ENCODE data around the gene THAP3.
"Not testable (repeated sequence)": the region's sequence is repeated elsewhere in the genome, so short reads cannot be mapped to it uniquely, and the experiment has no call there.

THAP3 gene

DNA sequence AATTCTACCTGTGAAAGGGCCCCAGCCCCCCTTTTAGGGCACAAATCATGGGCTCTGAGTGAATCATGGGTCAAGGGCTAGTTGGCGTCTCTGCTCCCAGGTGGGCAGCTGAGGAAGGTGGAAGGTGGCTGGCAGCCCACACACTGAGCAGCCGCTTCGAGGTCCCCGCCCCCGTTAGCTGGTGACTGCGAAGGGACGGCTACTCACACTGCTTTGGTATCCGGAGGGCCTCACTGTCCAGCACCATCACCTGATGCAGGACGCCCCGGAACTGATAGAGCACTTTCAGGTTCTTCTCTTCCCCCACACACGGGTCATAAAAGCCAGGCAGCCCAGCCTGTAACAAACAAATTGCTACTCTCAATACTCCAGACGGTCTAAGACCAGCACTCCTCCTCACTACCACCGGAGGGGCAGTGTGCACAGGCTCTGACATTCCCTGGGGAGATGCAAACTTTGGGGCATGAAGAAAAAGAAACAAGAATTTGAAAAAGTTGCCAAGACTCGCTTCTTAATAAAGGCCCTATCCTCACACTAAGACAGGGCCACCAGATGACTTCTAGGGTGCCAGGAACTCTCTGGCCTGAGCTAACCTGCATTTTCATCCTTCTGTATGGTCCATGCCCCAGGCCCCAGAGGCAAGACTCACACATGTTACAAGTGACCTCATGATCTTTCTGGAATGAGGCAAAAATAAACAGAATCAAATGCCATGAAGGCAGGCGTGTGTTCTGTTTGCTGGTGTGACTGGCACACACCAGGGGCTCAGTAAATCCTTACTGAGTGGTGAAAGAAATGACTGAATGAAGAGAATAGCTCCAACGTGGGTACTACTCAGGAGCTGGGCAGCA is 11.5 kb downstream of the THAP3 start:
- no peak for DNase-seq

DNA sequence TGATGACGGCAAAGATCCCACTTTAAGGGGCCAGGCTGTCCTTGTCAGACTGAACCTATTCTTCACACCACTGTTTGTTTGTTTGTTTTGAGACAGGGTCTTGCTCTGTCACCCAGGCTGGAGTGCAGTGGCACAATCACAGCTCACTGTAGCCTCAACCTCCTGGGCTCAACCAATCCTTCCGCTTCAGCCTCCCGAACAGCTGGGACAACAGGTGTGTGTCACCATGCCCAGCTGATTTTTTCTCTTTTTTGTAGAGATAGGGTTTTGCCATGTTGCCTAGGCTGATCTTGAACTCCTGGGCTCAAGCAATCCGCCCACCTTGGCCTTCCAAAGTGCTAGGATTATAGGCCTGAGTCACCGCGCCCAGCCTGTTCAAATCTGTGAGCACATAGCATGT is 12.1 kb downstream of the THAP3 start:
- not testable (repeated sequence) for DNase-seq

DNA sequence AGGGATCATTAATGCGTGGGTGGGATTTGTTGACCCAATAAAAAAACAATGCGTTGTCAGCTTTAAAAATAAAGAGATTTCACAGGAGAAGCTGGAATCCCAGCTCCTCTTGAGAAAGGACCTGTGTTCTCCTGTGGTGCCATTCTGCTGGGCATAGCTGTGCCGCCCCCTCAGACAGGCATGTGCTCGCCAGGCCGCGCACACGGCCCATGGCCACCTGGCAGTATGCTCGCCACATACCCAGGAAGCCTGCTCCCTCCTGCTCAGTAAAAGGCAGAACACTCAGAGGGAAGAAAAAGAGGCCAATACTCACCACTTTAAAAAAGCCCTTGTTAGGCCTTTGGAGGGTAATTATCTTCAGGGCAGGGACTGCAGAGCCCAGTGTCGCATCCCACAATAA is 13.1 kb downstream of the THAP3 start:
- DNase-seq = no peak

DNA sequence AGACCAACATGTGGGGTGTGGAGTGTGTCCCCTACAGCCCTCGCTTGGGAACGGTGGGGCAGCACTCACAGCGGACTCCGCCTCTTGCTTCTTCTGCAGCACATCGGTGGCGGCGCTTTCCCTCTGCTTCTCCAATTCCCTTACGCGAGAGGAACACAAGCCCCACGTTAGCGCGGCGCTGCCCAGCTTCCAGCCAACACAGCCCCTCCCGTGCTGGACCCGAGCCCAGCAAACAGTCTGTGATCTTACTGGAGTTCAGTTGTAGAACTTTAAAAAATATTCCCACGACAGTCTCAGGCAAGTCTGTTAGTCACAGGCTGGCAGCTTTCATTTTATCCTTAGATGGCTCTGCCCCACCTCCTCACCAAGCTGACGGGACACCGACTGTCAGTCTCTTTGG is 13.6 kb downstream of the THAP3 start:
- no peak for DNase-seq

DNA sequence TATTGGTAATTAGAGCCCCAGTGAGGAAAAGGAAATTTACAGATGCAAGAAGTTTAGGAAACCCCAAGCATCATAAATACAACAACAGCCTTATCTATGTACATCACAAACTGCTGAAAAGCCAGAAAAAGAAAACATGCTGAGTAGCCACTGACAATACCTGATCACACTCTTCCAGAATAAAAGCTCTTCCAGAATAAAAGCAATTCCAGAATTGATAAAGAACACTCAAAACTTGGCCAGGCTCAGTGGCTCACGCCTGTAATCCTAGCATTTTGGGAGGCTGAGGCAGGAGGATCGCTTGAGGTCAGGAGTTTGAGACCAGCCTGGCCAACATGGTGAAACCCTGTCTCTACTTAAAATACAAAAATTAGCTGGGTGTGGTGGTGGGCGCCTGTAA is 16.2 kb downstream of the THAP3 start:
- not testable (repeated sequence) for DNase-seq

DNA sequence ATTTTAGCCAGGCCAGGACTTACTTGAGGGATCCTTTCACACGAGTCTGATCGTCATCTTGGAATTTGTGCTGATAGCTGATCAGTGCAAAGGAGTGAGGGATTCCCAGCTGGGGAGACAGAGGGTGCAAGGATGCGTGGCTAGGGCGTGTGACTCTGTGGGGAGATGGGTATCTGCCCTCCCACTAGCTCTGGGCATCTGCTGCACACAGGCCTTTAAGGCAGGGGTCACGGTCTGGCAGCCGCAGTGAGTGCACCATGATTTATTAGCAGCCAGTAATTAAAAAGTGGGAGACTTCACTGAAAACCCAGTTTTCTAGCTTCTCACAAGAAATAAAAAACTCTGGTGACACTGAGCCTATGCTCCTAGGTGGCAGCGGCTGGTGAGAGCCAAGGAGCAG is 20.4 kb downstream of the THAP3 start:
- DNase-seq = no peak

DNA sequence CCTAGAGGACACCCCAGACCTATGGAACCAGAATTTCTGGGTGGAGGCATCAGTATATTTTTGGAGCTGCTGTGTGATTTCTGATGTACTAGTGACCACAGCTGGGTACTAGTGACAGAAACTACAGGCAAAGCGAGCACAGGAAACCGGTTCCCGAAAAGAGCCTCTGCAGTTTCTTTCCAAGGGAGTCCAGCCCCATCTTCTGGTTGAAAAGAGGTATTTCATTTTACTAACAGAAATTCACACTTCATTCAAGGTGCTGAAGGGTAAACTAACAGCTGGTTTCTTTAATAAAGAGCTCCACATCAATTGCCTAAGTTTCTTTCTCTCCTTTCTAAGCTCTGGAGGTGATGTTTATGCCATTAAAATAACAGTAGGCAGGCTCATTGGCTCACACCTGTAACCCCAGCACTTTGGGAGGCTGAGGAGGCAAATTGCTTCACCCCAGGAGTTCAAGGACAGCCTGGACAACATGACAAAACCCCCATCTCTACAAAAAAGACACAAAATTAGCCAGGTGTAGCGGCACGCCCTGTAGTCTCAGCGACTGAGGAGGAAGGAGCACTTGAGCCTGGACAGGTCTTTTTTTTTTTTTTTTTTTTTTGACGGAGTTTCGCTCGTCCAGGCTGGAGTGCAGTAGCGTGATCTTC is 22.0 kb downstream of the THAP3 start:
- no peak for DNase-seq

DNA sequence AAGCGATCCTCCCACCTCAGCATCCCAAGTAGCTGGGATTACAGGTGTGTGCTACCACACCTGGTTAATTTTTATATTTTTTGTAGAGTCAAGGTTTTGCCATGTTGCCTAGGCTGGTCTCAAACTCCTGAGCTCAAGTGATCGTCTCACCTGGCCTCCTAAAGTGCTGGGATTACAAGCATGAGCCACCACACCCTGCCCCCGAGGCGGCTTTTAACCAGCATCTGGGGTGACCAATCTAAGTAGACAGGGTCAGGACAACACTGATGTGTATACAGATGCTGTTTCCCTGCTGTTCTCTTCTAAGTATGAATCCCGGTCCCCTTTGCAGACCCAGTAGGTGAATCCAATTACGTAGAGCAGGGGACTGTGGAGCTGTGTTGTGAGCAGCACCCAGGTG is 23.9 kb downstream of the THAP3 start:
- no peak for DNase-seq

DNA sequence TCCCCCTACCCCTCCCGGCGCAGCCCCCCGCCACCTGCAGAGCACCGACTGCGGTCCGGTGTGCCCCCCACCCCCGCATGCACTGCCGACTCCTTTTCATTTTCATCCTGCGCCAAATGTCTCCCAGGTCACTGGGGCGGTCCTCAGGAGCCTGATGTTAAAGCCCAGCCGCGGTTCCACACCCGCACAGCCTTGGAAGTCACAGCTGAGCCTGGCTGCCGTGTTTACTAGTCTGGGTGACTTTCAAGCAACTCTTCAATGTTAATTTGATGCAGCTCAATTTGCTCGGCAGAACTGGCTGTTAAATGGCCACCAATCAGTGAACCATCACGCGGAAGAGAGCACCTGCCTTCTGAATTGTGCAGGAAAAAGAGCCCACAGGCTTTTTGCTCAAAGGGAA is 27.2 kb downstream of the THAP3 start:
- DNase-seq = no peak

DNA sequence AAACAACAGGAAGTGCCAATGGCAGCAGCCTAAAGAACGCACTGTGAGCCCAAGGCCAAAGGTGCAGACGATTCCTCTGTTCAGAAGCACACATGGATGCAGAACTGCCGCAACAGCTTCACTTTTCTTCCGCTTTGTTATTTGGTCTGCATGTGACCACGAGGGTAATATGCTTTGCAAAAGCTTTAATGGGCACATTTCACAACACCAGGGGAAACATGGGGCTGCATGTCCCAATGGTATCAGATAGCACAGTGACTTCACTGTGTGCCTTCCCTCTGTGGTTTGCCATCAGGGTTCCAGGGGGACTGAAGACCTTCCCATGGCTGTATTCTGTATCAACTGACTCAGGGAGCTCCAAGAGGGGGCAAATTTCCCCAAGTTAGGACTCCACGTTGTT is 28.3 kb downstream of the THAP3 start:
- no peak for DNase-seq

DNA sequence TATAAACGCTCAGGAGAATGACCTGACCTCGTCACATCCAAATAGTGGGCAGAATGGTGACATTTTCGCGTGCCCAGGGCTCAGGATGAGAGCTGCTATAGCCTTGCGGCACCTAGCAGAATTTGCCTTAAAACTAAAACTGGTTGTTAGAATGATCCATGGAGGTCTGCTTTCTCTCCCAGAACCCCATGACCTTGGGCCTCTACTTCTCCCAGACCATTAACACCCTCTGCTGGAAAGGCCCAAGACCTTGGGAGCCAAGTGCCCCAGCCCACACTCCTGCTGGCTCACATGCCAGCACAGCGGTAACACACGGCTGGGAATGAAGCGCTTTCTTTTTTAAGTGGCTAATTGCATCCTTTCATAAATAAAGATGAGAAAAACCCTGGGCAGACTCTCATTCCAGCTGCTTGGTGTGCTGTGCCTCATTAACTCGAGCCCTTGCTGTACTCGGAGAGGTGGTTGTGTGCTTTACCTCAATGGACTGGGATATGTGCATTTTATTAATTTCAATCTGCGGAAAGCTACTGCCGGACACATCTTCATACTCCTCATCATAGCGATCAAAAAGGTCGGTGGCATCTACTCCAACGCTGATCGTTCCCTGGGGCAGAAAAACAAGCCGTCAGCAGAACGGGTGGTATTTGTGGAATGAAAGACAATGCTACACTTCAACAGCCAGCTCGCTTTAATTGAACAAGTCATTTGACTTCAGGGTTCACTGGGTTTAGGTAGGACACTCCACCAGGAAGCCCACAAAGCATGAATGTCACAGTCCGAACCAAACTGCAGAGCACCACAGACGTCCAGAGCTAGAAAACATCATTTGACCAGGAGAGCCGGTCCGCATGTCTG is 29.0 kb downstream of the THAP3 start:
- no peak for DNase-seq

DNA sequence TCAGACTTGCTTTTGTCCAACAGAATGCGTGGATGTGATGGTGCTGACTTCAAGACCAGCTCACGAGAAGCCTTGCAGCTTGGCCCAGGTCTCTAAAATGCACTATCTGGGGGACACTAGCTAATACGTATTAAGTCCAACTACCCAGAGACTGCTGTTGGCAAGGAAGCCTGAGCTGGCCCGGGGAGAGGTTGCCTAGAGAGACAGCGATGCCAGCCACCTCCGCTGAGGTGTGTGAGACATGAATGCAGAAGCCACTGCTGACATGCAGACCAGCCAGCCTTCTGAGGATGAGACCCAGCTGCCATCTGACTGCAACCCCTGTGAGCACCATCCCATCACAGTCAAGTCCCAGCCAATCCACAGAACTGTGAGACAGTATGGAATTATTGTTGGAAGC is 32.5 kb downstream of the THAP3 start:
- DNase-seq = no peak

DNA sequence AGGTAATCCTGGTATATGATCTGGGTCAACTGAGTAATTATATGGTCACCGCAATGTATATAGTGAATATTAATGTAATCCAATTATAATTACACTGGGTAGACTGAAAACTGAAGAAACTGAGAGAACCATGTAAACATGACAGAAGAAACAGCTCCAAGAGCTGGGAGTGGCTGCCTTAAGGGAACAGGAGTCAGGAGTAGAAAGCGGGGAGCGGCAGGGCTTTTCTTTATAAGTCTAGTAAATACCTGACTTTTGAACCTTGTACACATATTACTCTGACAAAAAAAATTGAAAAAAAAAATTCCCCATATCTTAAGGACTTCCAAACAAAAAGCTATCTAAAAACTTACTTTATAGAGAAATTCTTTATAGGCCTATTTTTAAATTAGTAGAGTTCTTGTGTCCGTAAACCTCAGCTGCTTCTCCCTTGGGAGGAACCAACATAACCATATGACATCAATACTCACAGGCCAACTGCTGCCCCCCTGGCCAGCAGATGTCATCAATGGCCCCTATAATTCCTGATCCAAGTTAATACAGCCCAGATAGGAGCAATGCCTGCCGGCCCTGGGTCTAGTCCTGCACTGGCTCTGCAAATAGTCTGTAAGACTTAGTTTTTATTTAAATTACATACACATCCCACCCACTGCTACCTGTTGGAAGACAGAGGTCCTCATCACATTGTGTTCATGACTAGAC is 33.8 kb downstream of the THAP3 start:
- DNase-seq = no peak

DNA sequence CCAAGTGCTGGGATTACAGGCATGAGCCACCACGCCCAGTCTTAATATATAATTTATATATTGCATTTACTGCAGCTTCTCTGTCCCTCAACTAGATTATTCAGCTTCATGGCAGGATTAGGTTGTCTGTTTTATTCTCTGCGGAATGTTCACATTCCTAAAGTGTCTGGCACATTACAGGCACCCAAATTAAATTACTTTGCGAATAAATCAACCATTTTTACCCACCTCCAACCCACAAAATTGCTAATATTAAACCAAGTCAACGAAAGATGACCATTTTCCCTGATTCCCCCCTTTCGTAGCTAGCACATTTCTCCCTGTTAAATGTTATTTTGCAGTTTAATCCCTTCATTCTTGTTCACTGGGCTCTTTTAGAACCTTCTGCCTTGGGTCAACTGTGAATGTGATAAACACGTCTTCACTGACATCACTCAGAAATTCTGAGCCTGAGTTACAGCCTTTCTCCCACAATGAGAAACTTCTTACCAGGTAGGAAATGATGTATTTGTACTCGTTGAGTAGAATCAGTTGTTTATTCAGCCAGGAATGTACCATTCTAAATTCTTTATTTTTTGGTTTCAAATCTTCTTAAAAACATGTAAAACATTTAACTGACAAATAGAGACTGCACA is 35.9 kb downstream of the THAP3 start:
- no peak for DNase-seq

DNA sequence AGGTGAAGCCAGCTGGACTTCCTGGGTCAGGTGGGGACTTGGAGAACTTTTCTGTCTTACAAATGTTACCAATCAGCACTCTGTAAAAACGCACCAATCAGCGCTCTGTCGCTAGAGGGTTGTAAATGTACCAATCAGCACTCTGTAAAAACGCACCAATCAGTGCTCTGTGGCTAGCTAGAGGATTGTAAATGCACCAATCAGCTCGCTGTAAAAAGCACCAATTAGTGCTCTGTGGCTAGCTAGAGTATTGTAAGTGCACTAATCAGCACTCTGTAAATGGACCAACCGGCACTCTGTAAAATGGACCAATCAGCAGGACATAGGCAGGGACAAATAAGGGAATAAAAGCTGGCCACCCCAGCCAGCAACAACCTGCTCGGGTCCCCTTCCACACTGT is 37.8 kb downstream of the THAP3 start:
- DNase-seq = not testable (repeated sequence)

DNA sequence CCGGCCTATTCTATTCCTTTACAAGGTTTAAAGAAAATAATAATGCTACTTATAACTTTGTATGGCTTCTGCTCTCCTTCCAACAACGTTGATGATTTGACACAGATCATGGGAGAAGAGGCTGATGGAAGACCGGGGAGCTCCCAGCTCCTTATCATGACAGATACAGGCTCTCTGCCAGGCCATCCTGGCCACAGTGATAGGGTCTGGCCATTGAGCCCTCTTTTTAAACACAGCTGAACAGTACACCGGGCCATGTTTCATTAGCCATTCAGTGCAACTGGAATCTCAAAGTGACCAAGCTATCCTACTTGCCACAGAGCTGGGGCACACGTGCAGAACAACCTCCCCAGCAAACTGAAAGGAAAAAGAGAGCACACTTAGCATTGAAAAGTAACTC is 42.0 kb downstream of the THAP3 start:
- DNase-seq = no peak

DNA sequence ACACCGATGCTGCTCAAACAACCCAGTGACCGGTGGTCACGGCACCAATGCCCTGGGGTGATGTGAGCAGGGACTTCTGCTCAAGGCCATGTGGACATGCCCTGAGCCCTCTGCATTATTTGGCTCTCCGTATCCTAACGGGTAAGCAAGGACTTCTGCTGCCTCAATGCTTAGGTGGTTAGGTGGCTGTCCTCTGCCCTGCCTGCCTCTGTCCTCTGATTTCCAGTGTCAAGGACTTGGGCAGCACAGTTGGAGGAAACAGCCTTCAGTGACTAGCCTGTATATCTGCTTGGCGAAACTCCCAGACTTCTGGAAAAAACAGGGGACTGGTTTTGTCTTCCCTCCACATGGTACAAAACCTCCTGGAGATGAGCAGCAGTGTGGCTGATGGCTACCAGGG is 42.5 kb downstream of the THAP3 start:
- no peak for DNase-seq

DNA sequence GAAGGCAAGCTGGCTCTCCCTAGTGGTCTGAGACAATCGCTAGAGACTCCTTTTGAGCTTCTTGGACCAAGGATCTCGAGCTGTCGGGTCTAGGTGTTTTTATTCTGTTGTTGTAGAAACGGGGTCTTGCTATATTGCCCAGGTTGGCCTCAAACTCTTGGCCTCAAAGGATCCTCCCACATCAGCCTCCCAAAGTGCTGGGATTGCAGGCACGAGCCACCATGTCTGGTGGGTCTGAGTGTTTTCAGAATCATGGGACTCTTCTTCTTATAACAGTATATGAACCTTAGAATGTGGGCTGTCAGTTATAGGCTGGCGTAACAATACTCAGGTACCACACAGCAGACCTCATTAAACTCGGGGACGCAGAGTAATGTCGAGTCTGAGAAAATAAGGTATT is 43.8 kb downstream of the THAP3 start:
- DNase-seq = no peak

DNA sequence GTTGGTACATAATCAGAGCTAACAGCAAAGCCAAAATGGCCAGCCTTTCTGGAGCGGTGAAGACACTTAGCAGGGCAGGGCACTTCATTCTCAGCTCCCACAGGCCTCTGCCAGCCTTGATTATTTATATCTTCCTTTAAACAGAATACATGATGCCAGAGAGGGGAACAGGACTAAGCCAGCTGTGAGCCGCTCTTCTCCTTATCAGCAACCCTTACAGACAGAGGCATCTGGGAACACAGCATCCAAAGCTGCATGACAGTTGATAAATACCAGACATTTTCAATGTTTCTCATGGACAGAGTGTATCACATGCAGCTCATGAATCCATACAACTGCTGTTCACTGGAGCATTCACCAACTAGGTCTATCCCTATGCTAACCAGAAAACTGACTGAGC is 47.9 kb downstream of the THAP3 start:
- DNase-seq = no peak

DNA sequence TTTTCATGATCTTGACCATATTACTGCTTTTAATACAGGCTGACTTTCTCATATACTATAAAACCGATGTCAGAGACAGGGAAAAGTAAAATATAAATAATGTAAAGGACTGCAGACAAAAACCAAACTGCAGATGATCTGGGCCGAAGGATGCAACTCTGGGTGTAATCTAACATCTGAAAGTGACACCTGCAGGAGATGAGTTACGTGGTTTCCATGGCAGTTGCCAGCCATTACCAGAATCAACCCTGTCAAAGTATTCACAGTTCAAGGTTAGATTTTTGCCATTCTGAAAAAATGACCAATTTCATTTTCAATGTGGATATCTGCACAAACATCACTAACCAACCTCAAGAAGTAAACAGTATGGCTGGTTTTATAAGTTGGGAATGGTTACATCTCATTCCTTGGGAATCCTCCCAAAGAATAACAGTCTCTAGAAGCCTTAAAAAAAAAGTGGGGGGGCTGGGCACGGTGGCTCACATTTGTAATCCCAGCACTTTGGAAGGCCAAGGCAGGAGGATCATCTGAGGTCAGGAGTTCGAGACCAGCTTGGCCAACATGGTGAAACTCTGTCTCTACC is 49.2 kb downstream of the THAP3 start:
- no peak for DNase-seq

DNA sequence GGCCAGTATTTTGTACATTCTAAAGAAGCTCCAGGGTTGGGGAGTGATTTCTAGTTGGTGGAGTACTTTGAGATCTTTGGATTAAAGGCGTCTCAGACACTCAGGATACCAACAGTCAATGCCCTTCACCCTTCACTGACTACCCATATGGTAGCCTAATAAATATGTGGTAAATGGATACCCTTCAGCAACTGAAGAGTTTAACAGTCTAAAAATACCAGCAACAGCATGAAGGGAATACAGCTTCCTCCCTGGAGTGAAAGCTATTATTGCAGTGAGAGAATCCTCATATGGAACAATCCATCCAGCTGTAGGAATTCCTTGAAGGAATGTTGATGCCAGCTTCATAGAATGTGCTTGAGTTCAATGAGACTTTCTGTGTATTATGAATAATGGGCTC is 50.1 kb downstream of the THAP3 start:
- DNase-seq = no peak

DNA sequence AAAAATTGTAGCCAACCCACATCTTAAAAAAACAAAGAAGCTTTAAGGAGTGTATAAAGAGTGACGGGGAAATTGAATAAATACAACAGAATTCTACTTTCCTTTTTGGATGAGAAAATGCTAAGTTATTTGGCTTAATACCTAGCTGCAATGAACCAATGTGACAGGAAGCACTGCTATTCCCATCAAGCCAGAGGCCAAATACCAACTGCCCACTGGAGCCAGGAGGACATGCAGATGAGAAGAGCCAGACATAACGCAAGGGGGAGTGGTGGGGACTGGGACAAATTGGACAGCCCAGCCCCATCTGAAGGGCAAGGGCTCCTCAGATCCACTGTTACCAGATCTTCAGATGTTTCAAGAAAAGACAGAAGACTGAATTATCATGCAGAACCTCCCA is 51.3 kb downstream of the THAP3 start:
- no peak for DNase-seq
